ENCODE data around the gene RNF43.

DNA sequence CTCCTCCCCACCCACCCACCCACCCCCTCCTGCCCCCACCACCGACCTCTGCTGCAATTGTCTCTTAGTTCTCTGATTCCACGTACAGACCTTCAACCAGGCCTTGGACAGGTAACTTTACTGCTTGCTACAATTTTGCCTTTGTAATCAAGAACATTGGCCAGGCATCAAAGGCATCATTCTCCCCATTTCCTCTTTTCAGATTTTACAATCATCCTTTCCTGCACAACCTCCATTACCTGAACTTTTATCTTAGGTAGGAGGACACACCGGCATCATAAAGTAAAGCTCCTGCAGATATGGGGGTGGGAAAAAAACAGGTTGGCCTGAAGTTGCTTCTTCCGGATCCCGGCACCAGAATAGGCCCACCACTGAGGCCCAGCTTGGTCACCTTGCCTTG is 39.7 kb downstream of the RNF43 start:
- TF ChIP-seq, protein P1, sequence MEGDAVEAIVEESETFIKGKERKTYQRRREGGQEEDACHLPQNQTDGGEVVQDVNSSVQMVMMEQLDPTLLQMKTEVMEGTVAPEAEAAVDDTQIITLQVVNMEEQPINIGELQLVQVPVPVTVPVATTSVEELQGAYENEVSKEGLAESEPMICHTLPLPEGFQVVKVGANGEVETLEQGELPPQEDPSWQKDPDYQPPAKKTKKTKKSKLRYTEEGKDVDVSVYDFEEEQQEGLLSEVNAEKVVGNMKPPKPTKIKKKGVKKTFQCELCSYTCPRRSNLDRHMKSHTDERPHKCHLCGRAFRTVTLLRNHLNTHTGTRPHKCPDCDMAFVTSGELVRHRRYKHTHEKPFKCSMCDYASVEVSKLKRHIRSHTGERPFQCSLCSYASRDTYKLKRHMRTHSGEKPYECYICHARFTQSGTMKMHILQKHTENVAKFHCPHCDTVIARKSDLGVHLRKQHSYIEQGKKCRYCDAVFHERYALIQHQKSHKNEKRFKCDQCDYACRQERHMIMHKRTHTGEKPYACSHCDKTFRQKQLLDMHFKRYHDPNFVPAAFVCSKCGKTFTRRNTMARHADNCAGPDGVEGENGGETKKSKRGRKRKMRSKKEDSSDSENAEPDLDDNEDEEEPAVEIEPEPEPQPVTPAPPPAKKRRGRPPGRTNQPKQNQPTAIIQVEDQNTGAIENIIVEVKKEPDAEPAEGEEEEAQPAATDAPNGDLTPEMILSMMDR (IDR thresholded peaks at IDR 0.05): no peak
- TF ChIP-seq POLR2A (IDR thresholded peaks at IDR 0.05): no peak

All from right lobe of liver (tissue), 4 donors.